Umbilical cord (tissue), 2 donors: ENCODE results near the gene BGLAP. TPM values are rescaled to one million over a fixed set of nuclear protein-coding genes. Genes with fewer than 3 reads are reported as not detected.
"Not testable (repeated sequence)": the region's sequence is repeated elsewhere in the genome, so short reads cannot be mapped to it uniquely, and the experiment has no call there.

ENCODE experiments used
- DNase-seq: peaks from one replicate; pipeline ENCODE4 v3.0.0-alpha.2; 2015; ENCODE audit warnings: low spot score
- total RNA-seq: library from RNA; depleted of rRNA; stranded (reverse); fragments of >200 nt; gene quantifications from one replicate; pipeline ENCODE4 v1.2.3, GENCODE V29; 2014; ENCODE audit warnings: low replicate concordance; ENCODE audit not compliant: insufficient read depth

The BGLAP gene
- not detected for total RNA-seq

DNA sequence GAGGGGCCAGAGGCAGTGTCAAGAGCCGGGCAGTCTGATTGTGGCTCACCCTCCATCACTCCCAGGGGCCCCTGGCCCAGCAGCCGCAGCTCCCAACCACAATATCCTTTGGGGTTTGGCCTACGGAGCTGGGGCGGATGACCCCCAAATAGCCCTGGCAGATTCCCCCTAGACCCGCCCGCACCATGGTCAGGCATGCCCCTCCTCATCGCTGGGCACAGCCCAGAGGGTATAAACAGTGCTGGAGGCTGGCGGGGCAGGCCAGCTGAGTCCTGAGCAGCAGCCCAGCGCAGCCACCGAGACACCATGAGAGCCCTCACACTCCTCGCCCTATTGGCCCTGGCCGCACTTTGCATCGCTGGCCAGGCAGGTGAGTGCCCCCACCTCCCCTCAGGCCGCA is at the start of gene BGLAP:
TSS of gene BGLAP (plus strand) at position 259 of the 400 bp plus-strand sequence. CDS start at position 307, 48 bp downstream.
- no peak for DNase-seq

DNA sequence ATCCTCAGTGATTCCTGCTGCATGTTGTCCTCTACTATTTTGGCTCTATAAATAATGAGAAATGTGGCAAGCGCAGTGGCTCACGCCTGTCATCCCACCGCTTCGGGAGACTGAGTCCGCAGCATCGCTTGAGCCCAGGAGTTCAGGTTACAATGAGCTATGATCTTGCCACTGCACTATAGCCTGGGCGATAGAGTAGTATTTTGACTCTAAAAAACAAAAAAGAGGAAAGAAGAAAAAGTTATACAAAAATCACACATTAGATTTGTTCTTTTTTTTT is 48.8 kb upstream of the BGLAP start:
- DNase-seq = no peak

DNA sequence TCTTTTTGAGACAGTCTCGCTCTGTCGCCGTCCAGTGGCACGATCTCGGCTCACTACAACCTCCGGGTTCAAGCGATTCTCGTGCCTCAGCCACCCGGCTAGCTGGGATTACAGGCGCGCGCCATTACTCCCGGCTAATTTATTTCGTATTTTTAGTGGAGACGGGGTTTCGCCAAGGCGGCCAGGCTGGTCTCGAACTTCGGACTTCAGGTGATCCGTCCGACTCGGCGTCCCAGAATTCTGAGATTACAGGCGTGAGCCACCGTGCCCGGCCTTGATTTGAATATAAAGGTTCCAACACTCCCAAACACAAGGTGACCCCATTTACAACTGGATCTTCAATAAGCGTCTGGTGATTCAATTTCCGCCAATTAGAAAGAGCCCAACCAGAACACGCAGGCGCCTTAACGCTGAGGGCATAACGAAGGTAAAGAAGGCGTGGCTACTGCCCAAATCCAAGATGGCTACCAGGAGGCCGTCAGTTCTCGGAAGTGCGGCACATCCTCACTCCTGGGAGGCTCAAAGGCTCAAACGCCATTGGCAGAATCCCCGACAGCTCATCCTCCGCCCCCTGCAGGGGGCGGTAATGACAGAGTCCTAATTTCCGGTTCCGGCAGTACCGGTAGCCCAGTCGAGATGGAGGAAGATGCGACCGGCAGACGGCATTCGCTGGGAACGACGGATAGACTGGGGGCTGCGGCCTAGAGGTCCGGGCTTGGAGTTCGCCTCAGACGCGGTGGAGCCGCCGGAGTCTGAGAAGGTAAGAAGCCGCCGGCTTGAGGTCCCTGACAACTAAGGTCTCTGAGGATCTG is 48.3 kb upstream of the BGLAP start, which contains the start of gene SLC25A44:
TSS of gene SLC25A44 (plus strand) at position 617 of the 812 bp plus-strand sequence. CDS start 5,744 bp downstream, outside the sequence.
- DNase-seq = peak; percentile 100

DNA sequence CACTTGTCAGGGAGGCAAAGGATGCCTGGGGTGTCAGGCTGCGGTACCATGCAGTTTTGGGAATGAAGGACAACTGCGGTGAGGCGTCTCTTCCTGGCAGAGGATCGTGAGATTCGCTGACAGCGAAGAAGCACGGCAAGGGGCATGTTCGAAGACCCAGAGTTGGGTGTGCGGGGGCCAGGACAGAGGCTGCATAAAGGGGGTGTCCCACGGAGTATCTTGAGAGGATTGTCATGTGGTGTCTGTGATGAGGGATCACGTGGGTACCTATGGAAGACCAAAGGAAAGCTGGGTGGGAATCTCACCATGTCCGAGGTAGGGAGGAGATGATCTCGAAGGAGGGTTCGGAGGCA is 47.7 kb upstream of the BGLAP start:
- no peak for DNase-seq

DNA sequence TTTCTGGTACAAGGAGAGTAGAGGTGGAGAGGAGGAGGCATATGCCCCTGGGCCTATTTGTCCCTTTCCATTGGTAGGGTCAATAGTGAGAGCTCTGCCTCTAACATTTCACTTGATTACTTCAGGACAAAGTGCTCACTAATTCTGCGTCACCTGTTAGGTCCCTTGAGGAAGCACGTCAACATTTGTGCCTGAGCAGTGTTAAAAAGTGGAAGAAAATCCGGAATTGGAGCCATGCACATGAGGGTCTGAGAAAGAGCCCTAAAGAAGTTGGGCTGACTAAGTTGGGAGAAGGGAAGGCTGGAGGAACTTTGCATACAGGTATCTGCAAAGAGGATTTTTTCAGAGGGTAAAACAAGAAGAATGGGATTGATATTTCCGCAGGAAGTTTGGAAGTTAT is 46.1 kb upstream of the BGLAP start:
- no peak for DNase-seq

DNA sequence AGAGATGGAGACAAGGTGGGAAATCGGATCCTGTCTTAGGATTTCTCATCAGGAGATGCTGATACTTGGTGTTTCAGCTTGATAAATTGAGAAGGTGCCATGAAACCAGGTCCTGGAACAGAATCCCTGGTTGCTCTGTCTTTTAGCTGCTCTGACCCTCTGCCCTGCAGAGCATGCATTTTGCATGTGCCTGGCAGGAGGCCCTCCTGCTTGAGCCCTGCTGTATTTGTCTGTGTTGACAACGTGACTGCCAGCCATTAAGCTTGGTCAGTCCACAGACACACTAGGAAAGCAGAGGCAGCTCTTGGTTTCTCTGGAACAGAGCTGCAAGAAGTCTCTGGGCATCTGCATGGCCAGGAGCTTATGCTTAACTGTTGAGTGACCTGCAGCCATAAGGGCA is 45.5 kb upstream of the BGLAP start:
- DNase-seq = no peak

DNA sequence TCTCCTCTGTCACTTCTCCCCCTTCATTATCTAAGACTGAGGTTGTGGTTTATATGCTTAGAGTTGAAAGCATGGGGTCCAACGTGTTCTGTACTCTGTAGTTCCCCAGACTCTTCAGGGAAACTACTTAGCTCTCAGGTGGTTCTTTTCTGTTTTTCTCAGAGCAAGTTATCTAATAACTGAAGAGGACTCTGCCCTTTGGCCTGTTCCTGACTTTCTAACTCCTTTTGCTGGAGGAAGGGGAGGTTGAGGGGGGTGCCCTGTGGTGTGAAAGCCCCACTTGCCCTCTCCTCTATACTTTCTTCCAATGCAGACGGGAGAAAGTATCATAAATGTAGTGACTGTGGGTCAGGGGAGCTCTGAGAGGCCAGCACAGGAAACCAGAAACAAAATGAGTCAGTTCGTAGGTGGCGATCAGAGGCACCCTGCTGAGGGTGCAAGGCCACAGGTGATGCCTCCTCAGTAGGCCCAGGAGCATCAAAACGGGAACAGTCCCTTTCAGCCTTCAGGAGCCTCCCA is 43.1 kb upstream of the BGLAP start:
- DNase-seq = no peak

DNA sequence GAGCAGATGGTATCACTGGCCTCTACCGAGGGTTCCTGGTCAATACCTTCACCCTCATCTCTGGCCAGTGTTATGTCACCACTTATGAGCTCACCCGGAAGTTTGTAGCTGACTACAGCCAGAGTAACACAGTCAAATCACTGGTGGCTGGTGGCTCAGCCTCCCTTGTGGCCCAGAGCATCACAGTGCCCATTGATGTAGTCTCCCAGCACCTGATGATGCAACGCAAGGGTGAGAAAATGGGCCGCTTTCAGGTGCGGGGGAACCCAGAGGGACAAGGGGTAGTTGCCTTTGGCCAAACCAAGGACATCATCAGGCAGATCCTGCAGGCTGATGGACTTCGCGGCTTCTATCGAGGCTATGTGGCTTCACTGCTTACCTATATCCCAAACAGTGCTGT is 41.9 kb upstream of the BGLAP start:
- no peak for DNase-seq

DNA sequence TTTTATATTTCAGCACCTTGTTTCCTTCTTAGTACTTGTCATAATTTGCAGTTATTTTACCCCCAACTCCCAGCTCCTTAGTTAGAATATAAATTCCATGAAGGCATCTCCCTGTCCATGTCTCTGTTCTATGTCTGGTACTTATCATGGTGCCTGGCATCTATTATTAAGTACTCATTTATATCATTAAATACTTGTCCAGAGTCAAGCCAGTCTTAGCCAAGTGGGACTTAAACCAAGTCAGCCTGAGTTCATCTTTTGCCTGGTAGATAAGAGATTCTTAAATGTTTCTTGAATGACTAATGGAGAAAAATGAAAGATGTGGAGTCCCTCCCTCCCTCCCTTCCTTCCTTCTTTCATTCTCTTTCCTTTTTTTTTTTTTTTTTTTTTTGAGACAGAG is 38.7 kb upstream of the BGLAP start:
- peak; percentile 79 for DNase-seq

DNA sequence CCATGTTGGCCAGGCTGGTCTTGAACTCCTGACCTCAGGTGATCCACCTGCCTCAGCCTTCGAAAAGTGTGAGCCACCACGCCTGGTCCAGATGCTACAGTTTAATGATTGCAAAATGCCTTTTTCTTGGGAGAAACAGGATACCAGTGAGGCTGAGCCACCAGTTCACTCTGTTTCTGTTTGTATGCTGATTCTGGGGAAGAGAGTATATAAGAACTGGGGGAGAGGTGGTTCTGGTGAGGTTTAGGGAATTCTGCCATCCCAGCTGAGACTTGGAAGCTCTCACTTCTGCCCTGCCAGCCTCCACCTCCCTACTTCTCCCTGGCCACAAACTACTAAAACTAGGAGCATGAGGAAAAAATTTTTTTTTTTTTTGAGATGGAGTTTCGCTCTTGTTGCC is 37.3 kb upstream of the BGLAP start:
- no peak for DNase-seq

DNA sequence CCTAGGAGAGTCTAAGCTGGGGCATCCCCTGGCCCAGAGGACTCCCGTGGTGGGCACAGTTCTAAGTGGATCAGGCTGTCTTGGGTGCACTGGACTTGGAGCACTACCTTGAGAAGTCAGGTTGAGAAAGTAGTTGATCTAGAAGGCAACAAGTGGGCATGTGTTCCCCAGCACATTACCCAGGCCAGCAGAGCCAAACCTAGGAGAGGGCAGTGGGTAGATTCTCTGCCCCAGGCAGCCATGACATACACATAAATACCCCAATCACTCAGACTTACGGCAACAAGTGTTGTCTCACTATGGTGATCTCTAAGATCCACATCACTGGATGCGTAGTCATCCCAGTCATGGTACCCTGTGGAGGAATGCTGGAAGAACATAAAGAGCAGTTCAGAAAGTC is 30.7 kb upstream of the BGLAP start:
- DNase-seq = no peak

DNA sequence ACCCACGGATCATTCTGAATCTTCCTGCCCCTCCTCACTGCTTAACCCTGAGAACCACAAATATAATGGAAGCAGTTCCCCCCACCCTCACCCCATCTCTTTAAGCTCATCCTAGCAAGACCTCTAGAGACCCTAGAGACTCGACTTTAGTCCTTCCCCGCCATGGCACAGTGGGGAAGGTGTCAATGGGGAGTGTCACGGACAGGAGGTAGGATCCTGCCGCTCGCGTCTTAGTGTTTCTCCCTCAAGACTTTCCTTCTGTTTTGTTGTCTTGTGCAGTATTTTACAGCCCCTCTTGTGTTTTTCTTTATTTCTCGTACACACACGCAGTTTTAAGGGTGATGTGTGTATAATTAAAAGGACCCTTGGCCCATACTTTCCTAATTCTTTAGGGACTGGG is 29.9 kb upstream of the BGLAP start:
- no peak for DNase-seq

DNA sequence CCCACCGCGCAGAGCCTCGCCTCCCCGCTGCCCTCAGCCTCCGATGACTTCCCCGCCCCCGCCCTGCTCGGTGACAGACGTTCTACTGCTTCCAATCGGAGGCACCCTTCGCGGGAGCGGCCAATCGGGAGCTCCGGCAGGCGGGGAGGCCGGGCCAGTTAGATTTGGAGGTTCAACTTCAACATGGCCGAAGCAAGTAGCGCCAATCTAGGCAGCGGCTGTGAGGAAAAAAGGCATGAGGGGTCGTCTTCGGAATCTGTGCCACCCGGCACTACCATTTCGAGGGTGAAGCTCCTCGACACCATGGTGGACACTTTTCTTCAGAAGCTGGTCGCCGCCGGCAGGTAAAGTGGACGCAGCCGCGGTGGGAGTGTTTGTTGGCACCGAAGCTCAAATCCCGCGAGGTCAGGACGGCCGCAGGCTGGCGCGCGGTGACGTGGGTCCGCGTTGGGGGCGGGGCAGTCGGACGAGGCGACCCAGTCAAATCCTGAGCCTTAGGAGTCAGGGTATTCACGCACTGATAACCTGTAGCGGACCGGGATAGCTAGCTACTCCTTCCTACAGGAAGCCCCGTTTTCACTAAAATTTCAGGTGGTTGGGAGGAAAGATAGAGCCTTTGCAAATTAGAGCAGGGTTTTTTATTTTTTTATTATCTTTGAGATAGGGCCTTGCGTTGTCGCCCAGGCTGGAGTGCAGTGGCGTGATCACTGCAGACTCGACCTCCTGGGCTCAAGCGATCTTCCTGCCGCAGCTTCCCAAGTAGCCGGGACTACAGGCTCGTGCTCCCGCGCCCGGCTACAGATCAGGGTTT is 28.9 kb upstream of the BGLAP start, which contains the start of gene PMF1:
TSS of gene PMF1 (plus strand) at position 175 of the 811 bp plus-strand sequence. CDS start at position 184, 9 bp downstream.
- peak; percentile 99 for DNase-seq

DNA sequence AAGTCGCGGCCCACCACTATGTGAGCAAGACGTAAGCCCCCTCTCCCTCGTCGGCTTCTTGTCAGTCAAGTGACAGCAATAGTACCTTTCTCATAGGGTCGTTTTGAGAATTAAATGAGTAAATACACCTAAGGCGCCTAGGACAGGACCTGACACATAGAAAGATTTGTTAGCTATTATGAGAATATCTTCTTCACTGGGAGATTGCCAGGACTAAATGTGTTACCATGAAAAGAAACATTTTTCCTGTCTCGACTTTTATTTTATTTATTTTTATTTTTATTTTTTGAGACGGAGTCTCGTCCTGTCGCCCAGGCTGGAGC is 28.4 kb upstream of the BGLAP start:
- no peak for DNase-seq

DNA sequence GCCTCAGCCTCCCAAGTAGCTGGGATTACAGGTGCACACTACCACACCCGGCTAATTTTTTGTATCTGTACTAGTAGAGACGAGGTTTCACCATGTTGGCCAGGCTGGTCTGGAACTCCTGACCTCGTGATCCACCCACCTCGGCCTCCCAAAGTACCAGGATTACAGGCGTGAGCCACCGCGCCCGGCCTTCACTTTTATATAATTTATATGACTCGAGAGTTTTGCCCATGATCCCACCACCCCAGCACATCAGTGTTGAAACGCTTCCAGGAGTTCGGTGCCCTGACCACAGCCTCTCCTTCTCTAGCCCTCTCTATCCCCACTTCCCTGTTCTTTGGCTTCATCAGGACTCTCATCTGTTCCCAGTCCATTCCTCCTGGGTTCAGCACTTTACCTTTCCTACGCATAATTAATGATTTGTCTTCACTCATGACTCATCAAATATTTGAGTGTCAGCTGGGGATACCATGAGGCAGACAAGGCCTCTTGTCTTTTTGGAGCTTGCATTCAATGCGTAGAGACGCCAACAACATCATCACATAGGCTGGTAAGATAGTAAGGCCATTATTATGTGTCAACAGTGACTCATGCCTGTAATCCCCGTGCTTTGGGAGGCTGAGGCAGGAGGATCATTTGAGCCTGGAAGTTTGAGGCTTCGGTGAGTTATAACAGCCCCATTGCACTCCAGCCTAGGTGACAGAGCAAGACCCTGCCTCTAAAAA is 27.8 kb upstream of the BGLAP start:
- DNase-seq = no peak

DNA sequence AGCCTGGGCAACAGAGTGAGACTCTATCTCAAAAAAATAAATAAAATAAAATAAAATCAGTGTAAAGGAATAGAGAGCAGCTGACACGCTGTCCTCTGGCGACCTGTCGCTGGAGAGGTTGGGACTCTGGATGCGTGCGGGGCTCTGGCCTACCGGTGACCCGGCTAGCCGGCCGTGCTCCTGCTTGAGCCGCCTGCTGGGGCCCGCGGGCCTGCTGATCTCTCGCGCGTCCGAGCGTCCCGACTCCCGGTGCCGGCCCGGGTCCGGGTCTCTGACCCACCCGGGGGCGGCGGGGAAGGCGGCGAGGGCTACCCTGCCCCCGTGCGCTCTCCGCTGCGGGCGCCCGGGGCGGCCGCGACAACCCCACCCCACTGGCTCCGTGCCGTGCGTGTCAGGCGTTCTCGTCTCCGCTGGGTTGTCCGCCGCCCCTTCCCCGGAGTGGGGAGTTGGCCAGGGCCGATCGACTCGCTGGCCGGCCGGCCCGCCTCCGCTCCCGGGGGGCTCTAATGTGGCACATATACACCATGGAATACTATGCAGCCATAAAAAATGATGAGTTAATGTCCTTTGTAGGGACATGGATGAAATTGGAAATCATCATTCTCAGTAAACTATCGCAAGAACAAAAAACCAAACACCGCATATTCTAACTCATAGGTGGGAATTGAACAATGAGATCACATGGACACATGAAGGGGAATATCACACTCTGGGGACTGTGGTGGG is 25.5 kb upstream of the BGLAP start:
- DNase-seq = not testable (repeated sequence)

DNA sequence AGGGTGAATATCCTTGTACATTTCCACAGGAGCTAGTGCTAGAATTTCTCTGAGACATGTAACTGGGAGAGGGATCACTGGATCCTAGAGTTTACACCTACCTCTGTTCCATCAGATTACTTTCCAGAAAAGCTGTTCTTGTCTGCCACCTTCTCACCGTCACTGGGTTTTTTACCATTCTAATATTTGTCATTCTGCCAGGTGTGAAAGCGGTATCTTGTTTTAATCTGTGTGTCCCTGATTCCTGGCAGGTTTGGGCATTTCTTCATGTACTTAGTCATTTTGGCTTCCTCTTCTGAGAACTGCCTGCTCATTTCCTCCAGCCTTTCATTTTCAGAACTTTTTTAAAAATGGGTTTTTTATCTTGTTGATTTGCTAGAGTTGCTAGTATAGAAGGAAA is 24.1 kb upstream of the BGLAP start:
- no peak for DNase-seq

DNA sequence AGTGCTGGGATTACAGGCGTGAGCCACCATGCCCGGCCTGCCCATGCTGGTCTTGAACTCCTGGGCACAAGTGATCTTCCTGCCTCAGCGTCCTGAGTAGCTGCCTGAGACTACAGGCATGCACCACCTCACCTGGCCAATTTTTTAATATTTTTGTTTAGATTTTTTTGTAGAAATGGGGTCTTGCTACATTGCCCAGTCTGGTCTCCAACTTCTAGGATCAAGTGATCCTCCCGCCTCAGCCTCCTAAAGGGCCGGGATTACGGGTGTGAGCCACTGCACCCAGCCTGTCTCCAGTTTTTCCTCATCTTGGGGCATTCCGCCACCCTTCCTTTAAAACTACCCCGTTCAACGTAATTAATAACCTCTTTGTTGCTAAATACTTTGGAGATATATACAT is 21.8 kb upstream of the BGLAP start:
- no peak for DNase-seq

DNA sequence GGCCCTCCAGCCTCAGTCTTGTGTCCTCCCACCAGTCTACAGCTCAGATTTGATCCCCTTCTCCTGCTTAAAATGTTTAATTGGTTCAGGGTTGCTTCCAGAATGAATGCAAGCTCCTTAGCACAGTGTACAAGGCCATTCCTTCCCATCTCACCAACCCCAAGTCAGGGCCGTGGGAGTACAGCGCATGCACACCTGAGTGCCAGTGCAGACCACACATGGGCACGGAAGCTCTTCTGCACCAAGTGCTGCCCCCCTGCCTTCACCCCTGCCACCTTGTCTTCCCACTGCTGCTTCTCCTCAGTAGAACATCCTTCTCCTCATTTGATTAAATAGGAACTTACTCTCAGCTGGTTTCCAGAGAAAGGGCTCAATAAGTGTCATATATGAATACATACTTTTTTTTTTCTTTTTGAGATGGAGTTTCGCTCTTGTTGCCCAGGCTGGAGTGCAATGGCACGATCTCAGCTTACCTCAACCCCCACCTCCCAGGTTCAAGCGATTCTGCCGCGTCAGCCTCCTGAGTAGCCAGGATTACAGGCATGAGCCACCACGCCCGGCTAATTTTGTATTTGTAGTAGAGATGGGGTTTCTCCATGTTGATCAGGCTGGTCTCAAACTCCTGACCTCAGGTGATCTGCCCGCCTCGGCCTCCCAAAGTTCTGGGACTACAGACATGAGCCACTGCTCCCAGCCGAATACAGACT is 19.8 kb upstream of the BGLAP start:
- no peak for DNase-seq

DNA sequence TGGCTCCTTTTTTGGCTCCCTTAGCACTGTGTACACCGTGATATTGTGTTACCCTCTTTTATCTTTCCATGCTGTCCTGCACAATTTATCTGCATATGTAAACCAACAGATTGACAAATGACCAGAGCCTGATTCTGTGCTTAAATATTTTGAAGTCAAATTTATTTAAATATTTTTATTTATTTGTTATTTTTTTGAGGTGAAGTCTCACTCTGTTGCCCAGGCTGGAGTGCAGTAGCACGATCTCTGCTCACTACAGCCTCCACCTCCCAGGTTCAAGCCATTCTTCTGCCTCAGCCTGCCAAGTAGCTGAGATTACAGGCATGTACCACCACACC is 16.3 kb upstream of the BGLAP start:
- no peak for DNase-seq

DNA sequence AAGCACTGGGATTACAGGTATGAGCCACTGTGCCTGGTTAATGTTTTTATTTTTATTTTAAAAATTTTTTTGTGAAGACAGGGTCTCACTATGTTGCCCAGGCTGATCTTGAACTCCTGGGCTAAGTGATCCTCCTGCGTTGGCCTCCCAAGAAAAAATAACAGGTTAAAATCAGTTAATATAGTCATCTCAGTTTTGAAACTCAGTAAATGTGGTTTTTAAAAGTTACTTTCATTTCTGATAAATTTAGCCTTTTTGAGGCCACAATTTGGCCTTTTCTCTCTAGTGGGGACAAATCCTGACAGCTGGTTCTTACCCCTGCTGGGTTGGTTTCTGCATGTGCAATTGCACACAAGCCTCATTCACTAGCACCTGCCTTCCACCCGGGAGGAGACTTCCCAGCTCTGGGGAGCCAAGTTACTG is 15.9 kb upstream of the BGLAP start:
- no peak for DNase-seq
